GM23338 (cell line): ENCODE results near the gene PMP22. TPM values are rescaled to one million over a fixed set of nuclear protein-coding genes. Genes with fewer than 3 reads are reported as not detected.

Experiments
- ATAC-seq: fragments of 200-7000 bp; cut with Tn5 transposase; 3 replicates; pipeline ENCODE4 v1.9.1; 2020
- DNase-seq: peaks from one replicate; pipeline ENCODE4 v3.0.0-alpha.2; 2015; ENCODE audit warnings: low spot score
- H2AFZ ChIP-seq: fragments of 200-600 bp; sonication (generic); 2 replicates; pipeline ENCODE4 v1.8.0; 2016; ENCODE audit warnings: antibody characterized with exemption, mild to moderate bottlenecking, moderate library complexity
- H3F3A ChIP-seq: fragments of 200-600 bp; sonication (generic); replicated peaks from 2 replicates; pipeline ENCODE4 v1.8.0; 2017; ENCODE audit warnings: antibody characterized with exemption, mixed run types, low read depth
- H3K27ac ChIP-seq: fragments of 200-600 bp; sonication (generic); 2 replicates; pipeline ENCODE4 v1.6.1; 2016; ENCODE audit warnings: low read depth
- H3K27me3 ChIP-seq: fragments of 200-600 bp; sonication (generic); 2 replicates; pipeline ENCODE4 v1.8.0; 2016; ENCODE audit warnings: mild to moderate bottlenecking, mixed run types, moderate library complexity; ENCODE audit not compliant: insufficient read depth
- H3K36me3 ChIP-seq: fragments of 200-600 bp; sonication (generic); 2 replicates; pipeline ENCODE4 v1.8.0; 2016; ENCODE audit warnings: mild to moderate bottlenecking; ENCODE audit not compliant: insufficient read depth
- H3K4me1 ChIP-seq: fragments of 200-600 bp; sonication (generic); 2 replicates; pipeline ENCODE4 v1.8.0; 2016; ENCODE audit warnings: mild to moderate bottlenecking, moderate library complexity; ENCODE audit not compliant: insufficient read depth
- H3K4me2 ChIP-seq: fragments of 200-600 bp; sonication (generic); 2 replicates; pipeline ENCODE4 v1.7.1; 2017; ENCODE audit warnings: mixed run types
- H3K4me3 ChIP-seq: fragments of 200-600 bp; sonication (generic); 2 replicates; pipeline ENCODE4 v1.6.1; 2016; ENCODE audit warnings: mixed run types
- H3K79me2 ChIP-seq: fragments of 200-600 bp; sonication (generic); replicated peaks from 2 replicates; pipeline ENCODE4 v1.8.0; 2017; ENCODE audit warnings: mild to moderate bottlenecking; ENCODE audit not compliant: insufficient read depth
- H3K9me2 ChIP-seq: fragments of 200-600 bp; sonication (generic); 2 replicates; pipeline ENCODE4 v1.8.0; 2017; ENCODE audit not compliant: insufficient read depth
- H4K20me1 ChIP-seq: fragments of 200-600 bp; sonication (generic); replicated peaks from 2 replicates; pipeline ENCODE4 v1.8.0; 2017; ENCODE audit warnings: mild to moderate bottlenecking; ENCODE audit not compliant: insufficient read depth
- H3K27ac Mint-ChIP-seq: 2 replicates; pipeline ENCODE4 v1.8.0; 2020; ENCODE audit warnings: inconsistent platforms, mild to moderate bottlenecking, moderate library complexity, mixed read lengths
- H3K27me3 Mint-ChIP-seq: 3 replicates; pipeline ENCODE4 v1.8.0; 2022; ENCODE audit warnings: low read depth, mild to moderate bottlenecking, moderate library complexity, mixed read lengths, inconsistent platforms; ENCODE audit not compliant: insufficient read depth, poor library complexity
- H3K36me3 Mint-ChIP-seq: 3 replicates; pipeline ENCODE4 v1.8.0; 2021; ENCODE audit warnings: low read depth, mild to moderate bottlenecking, inconsistent platforms, moderate library complexity, mixed read lengths
- H3K4me1 Mint-ChIP-seq: 3 replicates; pipeline ENCODE4 v1.8.0; 2020; ENCODE audit warnings: mild to moderate bottlenecking, inconsistent platforms, mixed read lengths
- H3K4me3 Mint-ChIP-seq: 3 replicates; pipeline ENCODE4 v1.8.0; 2021; ENCODE audit warnings: moderate library complexity, mild to moderate bottlenecking, inconsistent platforms, mixed read lengths
- H3K9me3 Mint-ChIP-seq: 3 replicates; pipeline ENCODE4 v1.8.0; 2020; ENCODE audit warnings: moderate library complexity, mild to moderate bottlenecking, inconsistent platforms, mixed read lengths
- CREB1 ChIP-seq: fragments of 250-450 bp; sonication (Bioruptor Pico); IDR thresholded peaks from 2 replicates; pipeline ENCODE4 v1.5.0; 2020; ENCODE audit warnings: low read depth, mild to moderate bottlenecking, moderate library complexity
- EZH2 ChIP-seq: fragments of 200-600 bp; sonication (generic); IDR thresholded peaks from one replicate; pipeline ENCODE4 v1.8.0; 2017; ENCODE audit warnings: antibody characterized with exemption, mild to moderate bottlenecking, low read depth; ENCODE audit not compliant: unreplicated experiment
- EZH2phosphoT487 ChIP-seq: fragments of 200-600 bp; sonication (generic); IDR thresholded peaks from one replicate; pipeline ENCODE4 v1.8.1; 2018; ENCODE audit warnings: antibody characterized with exemption; ENCODE audit not compliant: unreplicated experiment
- JUNB ChIP-seq: IDR thresholded peaks from one replicate; pipeline ENCODE4 v1.6.1; 2016; ENCODE audit warnings: antibody characterized with exemption; ENCODE audit not compliant: unreplicated experiment
- NANOG ChIP-seq: IDR thresholded peaks from 2 replicates; pipeline ENCODE4 v1.6.1; 2016; ENCODE audit warnings: antibody characterized with exemption, borderline replicate concordance
- POLR2AphosphoS5 ChIP-seq: IDR thresholded peaks from 2 replicates; pipeline ENCODE4 v1.6.1; 2016; ENCODE audit warnings: antibody characterized with exemption, low read depth
- STAT1 ChIP-seq: IDR thresholded peaks from one replicate; pipeline ENCODE4 v1.6.1; 2016; ENCODE audit warnings: antibody characterized with exemption; ENCODE audit not compliant: unreplicated experiment
- ZNF114 ChIP-seq: fragments of 250-450 bp; sonication (Bioruptor Pico); IDR thresholded peaks from 2 replicates; pipeline ENCODE4 v1.5.0; 2020; ENCODE audit warnings: mild to moderate bottlenecking, moderate library complexity
- ZNF331 ChIP-seq: fragments of 250-450 bp; sonication (Bioruptor Pico); IDR thresholded peaks from 2 replicates; pipeline ENCODE4 v1.5.0; 2020; ENCODE audit warnings: low read depth, mild to moderate bottlenecking, moderate library complexity
- polyA plus RNA-seq: library from polyadenylated mRNA; unstranded; fragments of >200 nt; fragmentation: Nextera tagmentation; extraction: Ambion mirVana; gene quantifications from 2 replicates; pipeline ENCODE4 v1.2.1, GENCODE V29; 2016
- total RNA-seq: library from RNA; depleted of rRNA; stranded (reverse); fragments of >200 nt; shearing (Covaris generic); gene quantifications from 2 replicates; pipeline ENCODE4 v1.2.3, GENCODE V29; 2014
- TF ChIP-seq, protein P1 (sequence below): IDR thresholded peaks from 2 replicates; pipeline ENCODE4 v1.6.1; 2016; ENCODE audit warnings: antibody characterized with exemption
- TF ChIP-seq, protein P2 (sequence below), 2 experiments: fragments of 200-600 bp in 1 of 2; sonication (generic) in 1 of 2; conservative IDR thresholded peaks; 2 replicates each; pipeline versions ENCODE4 v1.5.1 to v1.6.1; 2016 to 2017; ENCODE audit warnings: antibody characterized with exemption in 2 of 2, low read depth in 2 of 2, mild to moderate bottlenecking in 2 of 2, moderate library complexity in 1 of 2
- TF ChIP-seq, protein P3 (sequence below): fragments of 250-450 bp; sonication (Bioruptor Pico); IDR thresholded peaks from 2 replicates; pipeline ENCODE4 v1.5.0; 2020; ENCODE audit warnings: mild to moderate bottlenecking, moderate library complexity
- TF ChIP-seq, protein P4 (sequence below): IDR thresholded peaks from one replicate; pipeline ENCODE4 v1.6.1; 2018; ENCODE audit warnings: antibody characterized with exemption; ENCODE audit not compliant: unreplicated experiment

The PMP22 gene
- total and polyA plus RNA-seq, 2 experiments from 2014 or later, result 1.2 to 2.2 TPM

DNA sequence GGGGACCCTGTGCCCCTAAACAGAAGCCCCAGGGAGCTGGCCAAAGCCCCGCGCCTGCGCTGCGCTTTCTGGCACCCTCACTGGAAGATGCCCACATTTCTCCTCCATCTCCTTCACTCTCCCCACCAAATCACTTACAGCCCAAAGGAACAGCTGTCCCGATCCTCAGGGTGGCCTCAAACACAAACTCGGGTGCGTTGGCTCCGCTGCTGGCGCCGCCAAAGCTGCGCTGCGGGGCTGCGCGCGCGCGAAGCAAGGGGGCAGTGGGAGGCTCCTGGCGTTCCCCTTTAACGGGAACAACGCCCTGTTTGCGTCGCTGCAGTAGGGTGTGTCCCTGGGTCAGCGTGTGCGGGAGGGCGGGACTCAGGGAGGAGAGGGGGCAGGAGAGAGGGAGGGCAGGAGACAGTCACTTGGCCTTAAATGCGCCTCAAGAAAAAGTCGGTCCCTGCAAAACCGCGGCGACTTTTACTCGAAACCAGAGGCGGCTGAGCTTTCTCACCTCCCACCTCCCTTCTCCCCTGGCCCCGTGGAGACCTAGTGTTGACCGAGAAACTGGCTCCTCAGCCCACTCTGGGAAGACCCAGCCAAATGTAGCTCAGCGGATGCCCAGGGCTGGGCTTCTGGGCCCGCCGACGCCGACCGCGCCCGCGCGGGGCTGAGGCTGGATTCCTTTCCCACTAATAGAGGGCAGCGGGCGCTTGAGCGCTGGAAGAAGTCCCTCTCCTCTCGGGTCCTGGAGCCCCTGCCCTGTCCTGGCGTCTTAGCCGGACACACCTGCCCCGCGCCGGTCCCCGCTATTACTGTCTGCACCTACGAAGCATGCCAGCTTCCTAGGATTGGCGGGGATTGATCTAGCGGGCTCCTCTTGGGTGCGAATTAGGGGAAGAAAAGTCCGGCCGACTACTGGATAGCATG lies 2.6 kb downstream of the PMP22 start:
- TF ChIP-seq EZH2 (peak; percentile 82), ZNF114 (CRISPR knock-in tag) (no peak), JUNB (no peak), NANOG (no peak), ZNF331 (no peak), EZH2phosphoT487 (no peak), CREB1 (0 out of 2 replicates have a peak, but pooled peaks have one; percentile 27), POLR2AphosphoS5 (no peak), STAT1 (no peak)
- TF ChIP-seq, protein P1, sequence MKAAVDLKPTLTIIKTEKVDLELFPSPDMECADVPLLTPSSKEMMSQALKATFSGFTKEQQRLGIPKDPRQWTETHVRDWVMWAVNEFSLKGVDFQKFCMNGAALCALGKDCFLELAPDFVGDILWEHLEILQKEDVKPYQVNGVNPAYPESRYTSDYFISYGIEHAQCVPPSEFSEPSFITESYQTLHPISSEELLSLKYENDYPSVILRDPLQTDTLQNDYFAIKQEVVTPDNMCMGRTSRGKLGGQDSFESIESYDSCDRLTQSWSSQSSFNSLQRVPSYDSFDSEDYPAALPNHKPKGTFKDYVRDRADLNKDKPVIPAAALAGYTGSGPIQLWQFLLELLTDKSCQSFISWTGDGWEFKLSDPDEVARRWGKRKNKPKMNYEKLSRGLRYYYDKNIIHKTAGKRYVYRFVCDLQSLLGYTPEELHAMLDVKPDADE, result no peak
- TF ChIP-seq, protein P2, sequence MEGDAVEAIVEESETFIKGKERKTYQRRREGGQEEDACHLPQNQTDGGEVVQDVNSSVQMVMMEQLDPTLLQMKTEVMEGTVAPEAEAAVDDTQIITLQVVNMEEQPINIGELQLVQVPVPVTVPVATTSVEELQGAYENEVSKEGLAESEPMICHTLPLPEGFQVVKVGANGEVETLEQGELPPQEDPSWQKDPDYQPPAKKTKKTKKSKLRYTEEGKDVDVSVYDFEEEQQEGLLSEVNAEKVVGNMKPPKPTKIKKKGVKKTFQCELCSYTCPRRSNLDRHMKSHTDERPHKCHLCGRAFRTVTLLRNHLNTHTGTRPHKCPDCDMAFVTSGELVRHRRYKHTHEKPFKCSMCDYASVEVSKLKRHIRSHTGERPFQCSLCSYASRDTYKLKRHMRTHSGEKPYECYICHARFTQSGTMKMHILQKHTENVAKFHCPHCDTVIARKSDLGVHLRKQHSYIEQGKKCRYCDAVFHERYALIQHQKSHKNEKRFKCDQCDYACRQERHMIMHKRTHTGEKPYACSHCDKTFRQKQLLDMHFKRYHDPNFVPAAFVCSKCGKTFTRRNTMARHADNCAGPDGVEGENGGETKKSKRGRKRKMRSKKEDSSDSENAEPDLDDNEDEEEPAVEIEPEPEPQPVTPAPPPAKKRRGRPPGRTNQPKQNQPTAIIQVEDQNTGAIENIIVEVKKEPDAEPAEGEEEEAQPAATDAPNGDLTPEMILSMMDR (conservative IDR thresholded peaks at IDR 0.05; ENCODE audit: low read depth in 2 of 2), result no peak
- TF ChIP-seq, protein P3, sequence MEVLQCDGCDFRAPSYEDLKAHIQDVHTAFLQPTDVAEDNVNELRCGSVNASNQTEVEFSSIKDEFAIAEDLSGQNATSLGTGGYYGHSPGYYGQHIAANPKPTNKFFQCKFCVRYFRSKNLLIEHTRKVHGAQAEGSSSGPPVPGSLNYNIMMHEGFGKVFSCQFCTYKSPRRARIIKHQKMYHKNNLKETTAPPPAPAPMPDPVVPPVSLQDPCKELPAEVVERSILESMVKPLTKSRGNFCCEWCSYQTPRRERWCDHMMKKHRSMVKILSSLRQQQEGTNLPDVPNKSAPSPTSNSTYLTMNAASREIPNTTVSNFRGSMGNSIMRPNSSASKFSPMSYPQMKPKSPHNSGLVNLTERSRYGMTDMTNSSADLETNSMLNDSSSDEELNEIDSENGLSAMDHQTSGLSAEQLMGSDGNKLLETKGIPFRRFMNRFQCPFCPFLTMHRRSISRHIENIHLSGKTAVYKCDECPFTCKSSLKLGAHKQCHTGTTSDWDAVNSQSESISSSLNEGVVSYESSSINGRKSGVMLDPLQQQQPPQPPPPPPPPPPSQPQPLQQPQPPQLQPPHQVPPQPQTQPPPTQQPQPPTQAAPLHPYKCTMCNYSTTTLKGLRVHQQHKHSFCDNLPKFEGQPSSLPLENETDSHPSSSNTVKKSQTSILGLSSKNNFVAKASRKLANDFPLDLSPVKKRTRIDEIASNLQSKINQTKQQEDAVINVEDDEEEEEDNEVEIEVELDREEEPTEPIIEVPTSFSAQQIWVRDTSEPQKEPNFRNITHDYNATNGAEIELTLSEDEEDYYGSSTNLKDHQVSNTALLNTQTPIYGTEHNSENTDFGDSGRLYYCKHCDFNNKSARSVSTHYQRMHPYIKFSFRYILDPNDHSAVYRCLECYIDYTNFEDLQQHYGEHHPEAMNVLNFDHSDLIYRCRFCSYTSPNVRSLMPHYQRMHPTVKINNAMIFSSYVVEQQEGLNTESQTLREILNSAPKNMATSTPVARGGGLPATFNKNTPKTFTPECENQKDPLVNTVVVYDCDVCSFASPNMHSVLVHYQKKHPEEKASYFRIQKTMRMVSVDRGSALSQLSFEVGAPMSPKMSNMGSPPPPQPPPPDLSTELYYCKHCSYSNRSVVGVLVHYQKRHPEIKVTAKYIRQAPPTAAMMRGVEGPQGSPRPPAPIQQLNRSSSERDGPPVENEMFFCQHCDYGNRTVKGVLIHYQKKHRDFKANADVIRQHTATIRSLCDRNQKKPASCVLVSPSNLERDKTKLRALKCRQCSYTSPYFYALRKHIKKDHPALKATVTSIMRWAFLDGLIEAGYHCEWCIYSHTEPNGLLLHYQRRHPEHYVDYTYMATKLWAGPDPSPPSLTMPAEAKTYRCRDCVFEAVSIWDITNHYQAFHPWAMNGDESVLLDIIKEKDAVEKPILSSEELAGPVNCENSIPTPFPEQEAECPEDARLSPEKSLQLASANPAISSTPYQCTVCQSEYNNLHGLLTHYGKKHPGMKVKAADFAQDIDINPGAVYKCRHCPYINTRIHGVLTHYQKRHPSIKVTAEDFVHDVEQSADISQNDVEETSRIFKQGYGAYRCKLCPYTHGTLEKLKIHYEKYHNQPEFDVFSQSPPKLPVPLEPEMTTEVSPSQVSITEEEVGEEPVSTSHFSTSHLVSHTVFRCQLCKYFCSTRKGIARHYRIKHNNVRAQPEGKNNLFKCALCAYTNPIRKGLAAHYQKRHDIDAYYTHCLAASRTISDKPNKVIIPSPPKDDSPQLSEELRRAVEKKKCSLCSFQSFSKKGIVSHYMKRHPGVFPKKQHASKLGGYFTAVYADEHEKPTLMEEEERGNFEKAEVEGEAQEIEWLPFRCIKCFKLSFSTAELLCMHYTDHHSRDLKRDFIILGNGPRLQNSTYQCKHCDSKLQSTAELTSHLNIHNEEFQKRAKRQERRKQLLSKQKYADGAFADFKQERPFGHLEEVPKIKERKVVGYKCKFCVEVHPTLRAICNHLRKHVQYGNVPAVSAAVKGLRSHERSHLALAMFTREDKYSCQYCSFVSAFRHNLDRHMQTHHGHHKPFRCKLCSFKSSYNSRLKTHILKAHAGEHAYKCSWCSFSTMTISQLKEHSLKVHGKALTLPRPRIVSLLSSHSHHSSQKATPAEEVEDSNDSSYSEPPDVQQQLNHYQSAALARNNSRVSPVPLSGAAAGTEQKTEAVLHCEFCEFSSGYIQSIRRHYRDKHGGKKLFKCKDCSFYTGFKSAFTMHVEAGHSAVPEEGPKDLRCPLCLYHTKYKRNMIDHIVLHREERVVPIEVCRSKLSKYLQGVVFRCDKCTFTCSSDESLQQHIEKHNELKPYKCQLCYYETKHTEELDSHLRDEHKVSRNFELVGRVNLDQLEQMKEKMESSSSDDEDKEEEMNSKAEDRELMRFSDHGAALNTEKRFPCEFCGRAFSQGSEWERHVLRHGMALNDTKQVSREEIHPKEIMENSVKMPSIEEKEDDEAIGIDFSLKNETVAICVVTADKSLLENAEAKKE (CRISPR knock-in tag), result no peak
- TF ChIP-seq, protein P4, sequence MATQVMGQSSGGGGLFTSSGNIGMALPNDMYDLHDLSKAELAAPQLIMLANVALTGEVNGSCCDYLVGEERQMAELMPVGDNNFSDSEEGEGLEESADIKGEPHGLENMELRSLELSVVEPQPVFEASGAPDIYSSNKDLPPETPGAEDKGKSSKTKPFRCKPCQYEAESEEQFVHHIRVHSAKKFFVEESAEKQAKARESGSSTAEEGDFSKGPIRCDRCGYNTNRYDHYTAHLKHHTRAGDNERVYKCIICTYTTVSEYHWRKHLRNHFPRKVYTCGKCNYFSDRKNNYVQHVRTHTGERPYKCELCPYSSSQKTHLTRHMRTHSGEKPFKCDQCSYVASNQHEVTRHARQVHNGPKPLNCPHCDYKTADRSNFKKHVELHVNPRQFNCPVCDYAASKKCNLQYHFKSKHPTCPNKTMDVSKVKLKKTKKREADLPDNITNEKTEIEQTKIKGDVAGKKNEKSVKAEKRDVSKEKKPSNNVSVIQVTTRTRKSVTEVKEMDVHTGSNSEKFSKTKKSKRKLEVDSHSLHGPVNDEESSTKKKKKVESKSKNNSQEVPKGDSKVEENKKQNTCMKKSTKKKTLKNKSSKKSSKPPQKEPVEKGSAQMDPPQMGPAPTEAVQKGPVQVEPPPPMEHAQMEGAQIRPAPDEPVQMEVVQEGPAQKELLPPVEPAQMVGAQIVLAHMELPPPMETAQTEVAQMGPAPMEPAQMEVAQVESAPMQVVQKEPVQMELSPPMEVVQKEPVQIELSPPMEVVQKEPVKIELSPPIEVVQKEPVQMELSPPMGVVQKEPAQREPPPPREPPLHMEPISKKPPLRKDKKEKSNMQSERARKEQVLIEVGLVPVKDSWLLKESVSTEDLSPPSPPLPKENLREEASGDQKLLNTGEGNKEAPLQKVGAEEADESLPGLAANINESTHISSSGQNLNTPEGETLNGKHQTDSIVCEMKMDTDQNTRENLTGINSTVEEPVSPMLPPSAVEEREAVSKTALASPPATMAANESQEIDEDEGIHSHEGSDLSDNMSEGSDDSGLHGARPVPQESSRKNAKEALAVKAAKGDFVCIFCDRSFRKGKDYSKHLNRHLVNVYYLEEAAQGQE, result no peak
- no peaks in the 10 kb centered on the region for H3K9me3 Mint-ChIP-seq
- peaks cover 16% of the 10 kb centered on the region; the same call in 1 of the 2 replicates for H3K4me1 ChIP-seq
- ATAC-seq, result peak; percentile 54
- peak overlapping the region; percentile 99 for H2AFZ ChIP-seq
- H3K4me1 Mint-ChIP-seq, result peaks cover 19% of the 10 kb centered on the region; the same call in 2 of the 3 replicates
- no peaks in the 10 kb centered on the region for H3K36me3 ChIP-seq
- no peaks in the 10 kb centered on the region for H3K9me2 ChIP-seq
- H3K27me3 ChIP-seq, result peaks cover 83% of the 10 kb centered on the region
- no peak overlapping the region for H3K27ac ChIP-seq
- peak; percentile 69 for DNase-seq
- peak overlapping the region; percentile 80 for H3K4me2 ChIP-seq
- H3K4me3 Mint-ChIP-seq, result peak overlapping the region; percentile 86
- peaks cover 76% of the 10 kb centered on the region for H3K27me3 Mint-ChIP-seq
- H3K79me2 ChIP-seq, result no peaks in the 10 kb centered on the region
- H4K20me1 ChIP-seq, result no peaks in the 10 kb centered on the region
- peak overlapping the region; percentile 76 for H3K4me3 ChIP-seq
- peaks cover 8% of the 10 kb centered on the region; the same call in 1 of the 2 replicates for H3F3A ChIP-seq
- no peak overlapping the region for H3K27ac Mint-ChIP-seq
- H3K36me3 Mint-ChIP-seq, result no peaks in the 10 kb centered on the region
